OCI-LY1 (cell line): Measurements from ENCODE around the gene VEGFB.

Experiments used
- H2AFZ ChIP-seq: fragments of 200-600 bp; sonication (generic), shearing (Covaris generic); 2 replicates; pipeline ENCODE4 v1.6.0; 2014; ENCODE audit warnings: antibody characterized with exemption, mild to moderate bottlenecking, low read length
- H3F3A ChIP-seq: fragments of 200-600 bp; sonication (generic), shearing (Covaris generic); 2 replicates; pipeline ENCODE4 v1.6.0; 2014; ENCODE audit warnings: mild to moderate bottlenecking, antibody characterized with exemption, low read length, moderate library complexity; ENCODE audit not compliant: insufficient read depth
- H3K27ac ChIP-seq: fragments of 200-600 bp; sonication (generic); 2 replicates; pipeline ENCODE4 v1.5.1; 2014; ENCODE audit warnings: low read length, mixed run types, mild to moderate bottlenecking, low read depth; ENCODE audit not compliant: poor library complexity, severe bottlenecking
- H3K27me3 ChIP-seq: fragments of 200-600 bp; sonication (generic); 2 replicates; pipeline ENCODE4 v1.6.0; 2014; ENCODE audit warnings: antibody characterized with exemption, mild to moderate bottlenecking, low read length, moderate library complexity; ENCODE audit not compliant: insufficient read depth
- H3K36me3 ChIP-seq: fragments of 200-600 bp; sonication (generic); 2 replicates; pipeline ENCODE4 v1.6.1; 2014; ENCODE audit warnings: mild to moderate bottlenecking, antibody characterized with exemption, low read length, moderate library complexity, mixed read lengths; ENCODE audit not compliant: insufficient read depth
- H3K4me1 ChIP-seq: fragments of 200-600 bp; sonication (generic); 2 replicates; pipeline ENCODE4 v1.5.1; 2014; ENCODE audit warnings: mild to moderate bottlenecking, low read length, moderate library complexity; ENCODE audit not compliant: insufficient read depth, severe bottlenecking
- H3K4me2 ChIP-seq: fragments of 200-600 bp; sonication (generic), shearing (Covaris generic); 2 replicates; pipeline ENCODE4 v1.6.1; 2014; ENCODE audit warnings: low read length
- H3K4me3 ChIP-seq: fragments of 200-600 bp; sonication (generic); 2 replicates; pipeline ENCODE4 v1.5.1; 2014; ENCODE audit warnings: low read length, low read depth, mild to moderate bottlenecking, mixed read lengths; ENCODE audit not compliant: poor library complexity, severe bottlenecking
- H3K79me2 ChIP-seq: fragments of 200-600 bp; shearing (Covaris generic); 2 replicates; pipeline ENCODE4 v1.6.1; 2016; ENCODE audit warnings: mixed run types, low read length, mixed read lengths; ENCODE audit not compliant: insufficient read depth
- H3K9ac ChIP-seq: fragments of 200-600 bp; sonication (generic), shearing (Covaris generic); 2 replicates; pipeline ENCODE4 v1.6.1; 2014; ENCODE audit warnings: mild to moderate bottlenecking, low read length, mixed read lengths
- H3K9me2 ChIP-seq: fragments of 200-600 bp; sonication (generic), shearing (Covaris generic); 2 replicates; pipeline ENCODE4 v1.6.1; 2014; ENCODE audit warnings: low read depth, mild to moderate bottlenecking, low read length, mixed read lengths
- H3K9me3 ChIP-seq: fragments of 200-600 bp; shearing (Covaris generic); 2 replicates; pipeline ENCODE4 v1.6.1; 2014; ENCODE audit warnings: low read length, mixed read lengths
- H4K20me1 ChIP-seq: fragments of 200-600 bp; sonication (generic), shearing (Covaris generic); 2 replicates; pipeline ENCODE4 v1.6.0; 2016; ENCODE audit warnings: mild to moderate bottlenecking, low read length; ENCODE audit not compliant: insufficient read depth
- EZH2 ChIP-seq: fragments of 200-600 bp; sonication (generic), shearing (Covaris generic); IDR thresholded peaks from 2 replicates; pipeline ENCODE4 v1.8.0; 2017; ENCODE audit warnings: borderline replicate concordance, mixed run types, mild to moderate bottlenecking, antibody characterized with exemption, low read length, moderate library complexity, mixed read lengths
- TF ChIP-seq, protein P1 (sequence below): fragments of 200-600 bp; sonication (generic), shearing (Covaris generic); IDR thresholded peaks from 2 replicates; pipeline ENCODE4 v1.5.1; 2017; ENCODE audit warnings: mild to moderate bottlenecking, antibody characterized with exemption, low read length, moderate library complexity, mixed read lengths

Gene VEGFB

DNA sequence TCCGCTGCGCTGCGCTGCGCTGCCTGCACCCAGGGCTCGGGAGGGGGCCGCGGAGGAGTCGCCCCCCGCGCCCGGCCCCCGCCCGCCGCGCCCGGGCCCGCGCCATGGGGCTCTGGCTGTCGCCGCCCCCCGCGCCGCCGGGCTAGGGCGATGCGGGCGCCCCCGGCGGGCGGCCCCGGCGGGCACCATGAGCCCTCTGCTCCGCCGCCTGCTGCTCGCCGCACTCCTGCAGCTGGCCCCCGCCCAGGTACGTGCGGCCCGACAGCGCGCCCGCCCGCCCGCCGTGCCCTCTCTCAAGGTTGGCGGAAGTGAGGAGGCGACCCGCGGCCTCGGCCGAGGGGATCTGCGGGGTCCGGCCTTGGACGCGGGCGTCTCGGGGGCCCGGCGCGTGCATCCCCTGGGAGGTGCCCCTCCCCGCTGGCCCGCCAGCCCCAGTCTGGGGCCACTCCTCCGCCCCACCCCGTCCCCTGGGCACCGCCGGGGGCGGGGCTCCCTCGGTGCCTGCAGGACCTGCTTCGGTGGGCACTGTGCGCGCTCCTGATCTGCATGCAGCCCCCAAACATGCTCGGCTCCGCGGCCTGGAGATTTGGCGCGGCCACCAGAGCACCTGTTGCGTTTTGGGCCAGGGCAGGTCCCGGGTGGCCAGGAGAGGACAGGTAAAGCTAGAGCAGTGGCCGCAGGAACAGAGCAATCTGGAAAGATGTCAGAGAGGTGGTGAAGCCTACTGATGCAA, 429 bp downstream of the VEGFB start:
- Histone ChIP-seq H3F3A (peaks cover 18% of the 10 kb centered on the region; the same call in 1 of the 2 replicates), H3K27me3 (no peaks in the 10 kb centered on the region), H4K20me1 (no peaks in the 10 kb centered on the region)

DNA sequence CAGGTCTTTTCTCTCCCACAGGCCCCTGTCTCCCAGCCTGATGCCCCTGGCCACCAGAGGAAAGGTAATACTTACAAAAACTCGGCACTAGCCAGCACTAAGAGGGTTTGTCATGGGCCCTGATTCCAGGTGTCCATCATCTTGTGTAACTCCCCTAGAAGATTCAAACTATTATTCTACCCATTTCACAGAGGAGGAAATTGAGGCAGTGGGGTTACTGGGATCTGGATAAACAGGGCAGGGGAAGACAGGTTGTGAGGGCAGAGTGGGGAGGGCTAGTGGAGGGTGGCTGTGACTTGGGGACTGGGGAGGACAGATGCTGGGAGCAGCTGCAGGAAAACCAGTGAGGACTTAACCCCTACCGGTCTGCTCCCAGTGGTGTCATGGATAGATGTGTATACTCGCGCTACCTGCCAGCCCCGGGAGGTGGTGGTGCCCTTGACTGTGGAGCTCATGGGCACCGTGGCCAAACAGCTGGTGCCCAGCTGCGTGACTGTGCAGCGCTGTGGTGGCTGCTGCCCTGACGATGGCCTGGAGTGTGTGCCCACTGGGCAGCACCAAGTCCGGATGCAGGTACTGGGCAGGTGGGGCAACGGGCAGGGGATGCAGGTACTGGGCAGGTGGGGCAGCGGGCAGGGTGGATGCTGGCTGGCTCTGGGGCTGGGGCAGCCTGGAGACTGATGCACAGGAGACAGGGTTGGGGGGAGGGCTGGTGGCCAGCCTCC, 1.2 kb downstream of the VEGFB start:
- Histone ChIP-seq H2AFZ (no peak overlapping the region), H3K4me2 (peak overlapping the region; percentile 97), H3K27ac (peak overlapping the region; percentile 69), H3K9me3 (no peaks in the 10 kb centered on the region), H4K20me1 (no peaks in the 10 kb centered on the region), H3K4me3 (peak overlapping the region; percentile 77), H3K27me3 (no peaks in the 10 kb centered on the region), H3K9me2 (no peaks in the 10 kb centered on the region), H3K4me1 (peaks cover 75% of the 10 kb centered on the region), H3K36me3 (peaks cover 15% of the 10 kb centered on the region; the same call in 1 of the 2 replicates), H3F3A (peaks cover 18% of the 10 kb centered on the region; the same call in 1 of the 2 replicates), H3K79me2 (no peaks in the 10 kb centered on the region), H3K9ac (peak overlapping the region; percentile 79)
- TF ChIP-seq, protein P1, sequence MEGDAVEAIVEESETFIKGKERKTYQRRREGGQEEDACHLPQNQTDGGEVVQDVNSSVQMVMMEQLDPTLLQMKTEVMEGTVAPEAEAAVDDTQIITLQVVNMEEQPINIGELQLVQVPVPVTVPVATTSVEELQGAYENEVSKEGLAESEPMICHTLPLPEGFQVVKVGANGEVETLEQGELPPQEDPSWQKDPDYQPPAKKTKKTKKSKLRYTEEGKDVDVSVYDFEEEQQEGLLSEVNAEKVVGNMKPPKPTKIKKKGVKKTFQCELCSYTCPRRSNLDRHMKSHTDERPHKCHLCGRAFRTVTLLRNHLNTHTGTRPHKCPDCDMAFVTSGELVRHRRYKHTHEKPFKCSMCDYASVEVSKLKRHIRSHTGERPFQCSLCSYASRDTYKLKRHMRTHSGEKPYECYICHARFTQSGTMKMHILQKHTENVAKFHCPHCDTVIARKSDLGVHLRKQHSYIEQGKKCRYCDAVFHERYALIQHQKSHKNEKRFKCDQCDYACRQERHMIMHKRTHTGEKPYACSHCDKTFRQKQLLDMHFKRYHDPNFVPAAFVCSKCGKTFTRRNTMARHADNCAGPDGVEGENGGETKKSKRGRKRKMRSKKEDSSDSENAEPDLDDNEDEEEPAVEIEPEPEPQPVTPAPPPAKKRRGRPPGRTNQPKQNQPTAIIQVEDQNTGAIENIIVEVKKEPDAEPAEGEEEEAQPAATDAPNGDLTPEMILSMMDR: no peak
- no peak for TF ChIP-seq EZH2

More for the DNA sequence above, 429 bp downstream of the VEGFB start:
- Histone ChIP-seq H3K36me3 (peaks cover 15% of the 10 kb centered on the region; the same call in 1 of the 2 replicates), H2AFZ (no peak overlapping the region), H3K4me3 (peak overlapping the region; percentile 77), H3K4me1 (peaks cover 70% of the 10 kb centered on the region), H3K27ac (peak overlapping the region; percentile 69), H3K79me2 (no peaks in the 10 kb centered on the region), H3K9ac (peak overlapping the region; percentile 79), H3K9me2 (no peaks in the 10 kb centered on the region), H3K4me2 (peak overlapping the region; percentile 97), H3K9me3 (no peaks in the 10 kb centered on the region)
- TF ChIP-seq EZH2: no peak
- TF ChIP-seq, protein P1: no peak

DNA sequence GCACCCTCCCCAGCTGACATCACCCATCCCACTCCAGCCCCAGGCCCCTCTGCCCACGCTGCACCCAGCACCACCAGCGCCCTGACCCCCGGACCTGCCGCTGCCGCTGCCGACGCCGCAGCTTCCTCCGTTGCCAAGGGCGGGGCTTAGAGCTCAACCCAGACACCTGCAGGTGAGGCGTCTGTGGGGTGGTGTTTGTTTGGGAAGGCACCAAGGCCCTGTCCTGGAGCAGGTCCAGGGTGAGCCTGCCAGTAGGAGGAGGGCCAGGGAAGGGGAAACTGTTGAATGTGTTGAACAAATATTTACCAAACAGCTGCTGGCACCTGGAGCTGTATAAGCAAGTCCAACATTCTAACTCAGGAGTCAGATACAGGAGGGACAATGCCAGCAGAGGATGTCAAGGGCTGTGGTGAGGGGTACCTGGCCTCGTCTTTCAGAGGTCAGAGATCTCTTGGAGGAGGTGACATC, 3.1 kb downstream of the VEGFB start:
- Histone ChIP-seq H3K4me1 (peaks cover 66% of the 10 kb centered on the region), H3K27ac (peak overlapping the region; percentile 98), H3K4me2 (peak overlapping the region; percentile 91)

More for the DNA sequence above, 3.1 kb downstream of the VEGFB start:
- peak overlapping the region; percentile 93 for H3K9ac ChIP-seq
- TF ChIP-seq, protein P1: no peak
- TF ChIP-seq EZH2: no peak
- no peaks in the 10 kb centered on the region for H3K9me2 ChIP-seq
- H3K4me3 ChIP-seq: peak overlapping the region; percentile 36
- H3K9me3 ChIP-seq: no peaks in the 10 kb centered on the region
- H3K79me2 ChIP-seq: no peaks in the 10 kb centered on the region
- peaks cover 18% of the 10 kb centered on the region; the same call in 1 of the 2 replicates for H3F3A ChIP-seq
- H2AFZ ChIP-seq: no peak overlapping the region
- no peaks in the 10 kb centered on the region for H4K20me1 ChIP-seq
- H3K36me3 ChIP-seq: peaks cover 15% of the 10 kb centered on the region; the same call in 1 of the 2 replicates
- no peaks in the 10 kb centered on the region for H3K27me3 ChIP-seq
